Endodermal cell (in vitro differentiated cells): Measurements from ENCODE around the gene CRELD2. TPM values are rescaled to one million over a fixed set of nuclear protein-coding genes. Genes with fewer than 3 reads are reported as not detected.
A peak's percentile ranks its signal among the peaks of the same experiment; 100 is the strongest.

Experiments
- DNase-seq: peaks from one replicate; pipeline ENCODE4 v3.0.0-alpha.2; 2017
- H3K27ac ChIP-seq: 2 replicates; pipeline ENCODE4 v1.5.1; 2013; ENCODE audit warnings: mild to moderate bottlenecking, low read depth, low read length, moderate library complexity
- H3K27me3 ChIP-seq: 2 replicates; pipeline ENCODE4 v1.6.1; 2013; ENCODE audit warnings: mild to moderate bottlenecking, low read length, moderate library complexity; ENCODE audit not compliant: insufficient read depth, control insufficient read depth, poor library complexity, severe bottlenecking
- H3K36me3 ChIP-seq: 2 replicates; pipeline ENCODE4 v1.7.0; 2013; ENCODE audit warnings: mild to moderate bottlenecking, low read length, moderate library complexity; ENCODE audit not compliant: control insufficient read depth, insufficient read depth
- H3K4me1 ChIP-seq: one replicate; pipeline ENCODE4 v1.7.0; 2013; ENCODE audit warnings: low read length; ENCODE audit not compliant: control insufficient read depth, insufficient read depth
- H3K4me3 ChIP-seq: 2 replicates; pipeline ENCODE4 v1.5.1; 2013; ENCODE audit warnings: mild to moderate bottlenecking, low read length, moderate library complexity
- H3K9ac ChIP-seq: 2 replicates; pipeline ENCODE4 v1.6.1; 2013; ENCODE audit warnings: mild to moderate bottlenecking, low read length, moderate library complexity; ENCODE audit not compliant: poor library complexity, severe bottlenecking; ENCODE audit errors: extremely low read depth
- H3K9me3 ChIP-seq: 2 replicates; pipeline ENCODE4 v1.6.1; 2013; ENCODE audit warnings: mild to moderate bottlenecking, low read length, moderate library complexity; ENCODE audit not compliant: control insufficient read depth
- H3K27ac Mint-ChIP-seq: 2 replicates; pipeline ENCODE4 v1.8.0; 2020; ENCODE audit warnings: mixed read lengths
- H3K27me3 Mint-ChIP-seq: 2 replicates; pipeline ENCODE4 v1.8.0; 2021; ENCODE audit warnings: mild to moderate bottlenecking, mixed read lengths; ENCODE audit not compliant: insufficient read depth
- H3K36me3 Mint-ChIP-seq: 2 replicates; pipeline ENCODE4 v1.8.0; 2020; ENCODE audit warnings: low read depth, mixed read lengths
- H3K4me1 Mint-ChIP-seq: 2 replicates; pipeline ENCODE4 v1.8.0; 2020; ENCODE audit warnings: mixed read lengths
- H3K4me3 Mint-ChIP-seq: 2 replicates; pipeline ENCODE4 v1.8.0; 2020; ENCODE audit warnings: mild to moderate bottlenecking, moderate library complexity, mixed read lengths
- H3K9me3 Mint-ChIP-seq: 2 replicates; pipeline ENCODE4 v1.8.0; 2020; ENCODE audit warnings: mild to moderate bottlenecking, mixed read lengths
- WGBS, 2 experiments: methylation state at CpG; one replicate each; pipeline versions ENCODE4 v1.1.5 to v1.1.7; 2013; ENCODE audit warnings: missing lambda C conversion rate in 2 of 2, mixed read lengths in 1 of 2; ENCODE audit not compliant: insufficient coverage in 1 of 2, insufficient read length in 1 of 2; 5-methylcytosine and 5-hydroxymethylcytosine counted together
- total RNA-seq, 2 donors: library from RNA; stranded (reverse); fragmentation: NEBNext Ultra II Directional in 1 of 2; extraction: Animal tissue kit (Norgen Biotek cat#: 25700) in 1 of 2; gene quantifications; 2 replicates in 1 of 2; 3 replicates in 1 of 2; pipeline ENCODE4 v1.2.1, GENCODE V29; 2021
- TF ChIP-seq, protein P1 (sequence below): fragments of 200-600 bp; sonication (generic); conservative IDR thresholded peaks from 2 replicates; pipeline ENCODE4 v1.5.0; 2021; ENCODE audit warnings: antibody characterized with exemption, mild to moderate bottlenecking

Gene CRELD2
- total RNA-seq, 2 donors from 2014 or later = 39.8 to 62.9 TPM

DNA sequence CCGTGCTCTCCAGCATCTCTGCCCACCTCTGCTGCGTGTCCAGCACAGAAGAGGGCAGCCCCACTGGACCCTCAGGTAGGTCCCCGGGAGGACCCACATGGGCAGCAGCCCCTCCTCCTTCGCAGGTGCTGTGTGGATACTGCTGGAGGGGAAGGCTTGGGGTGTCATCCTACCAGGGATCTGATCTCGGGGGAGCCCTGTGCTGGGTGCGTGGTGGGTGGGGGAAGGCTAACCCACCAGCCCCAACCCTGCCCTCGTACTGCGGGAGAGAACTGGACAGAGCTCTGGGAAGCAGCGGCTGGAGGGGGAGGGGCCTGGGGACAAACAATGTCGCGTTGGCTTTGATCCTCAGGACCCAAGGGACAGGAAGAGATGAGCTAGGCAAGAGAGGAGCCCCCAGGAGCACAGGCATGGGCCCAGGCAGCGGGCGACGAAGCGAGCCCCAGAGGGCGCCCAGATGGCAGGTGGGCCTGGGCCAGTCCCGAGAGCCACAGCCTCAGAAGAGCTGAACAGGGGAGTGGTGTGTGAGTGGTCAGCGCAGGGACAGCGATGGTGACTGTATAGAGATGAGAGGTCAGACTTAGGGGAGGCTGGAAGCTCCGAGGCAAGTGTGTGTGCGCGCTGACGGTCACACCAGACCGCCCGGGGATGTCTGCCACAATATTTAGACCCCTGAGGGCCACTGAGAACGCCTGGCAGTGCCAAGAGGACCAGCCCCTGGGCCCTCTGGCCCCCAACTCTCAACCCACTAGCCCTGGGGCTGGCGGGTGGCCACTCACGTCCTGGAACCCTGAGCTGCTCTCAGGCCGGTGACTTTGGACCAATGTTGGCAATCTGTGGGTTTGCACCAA lies 40.7 kb downstream of the CRELD2 start:
- Histone ChIP-seq H3K27me3 (no peaks in the 10 kb centered on the region), H3K4me3 (peak overlapping the region; percentile 75), H3K27ac (no peak overlapping the region), H3K9ac (no peak overlapping the region), H3K36me3 (peaks cover 17% of the 10 kb centered on the region), H3K4me1 (peaks cover 9% of the 10 kb centered on the region), H3K9me3 (no peaks in the 10 kb centered on the region)
- Mint-ChIP-seq H3K4me3 (peak overlapping the region; percentile 83), H3K9me3 (no peaks in the 10 kb centered on the region), H3K4me1 (peaks cover 4% of the 10 kb centered on the region), H3K36me3 (peaks cover 9% of the 10 kb centered on the region), H3K27ac (peak overlapping the region; percentile 13), H3K27me3 (no peaks in the 10 kb centered on the region)
- peak; percentile 55 for DNase-seq
- TF ChIP-seq, protein P1, sequence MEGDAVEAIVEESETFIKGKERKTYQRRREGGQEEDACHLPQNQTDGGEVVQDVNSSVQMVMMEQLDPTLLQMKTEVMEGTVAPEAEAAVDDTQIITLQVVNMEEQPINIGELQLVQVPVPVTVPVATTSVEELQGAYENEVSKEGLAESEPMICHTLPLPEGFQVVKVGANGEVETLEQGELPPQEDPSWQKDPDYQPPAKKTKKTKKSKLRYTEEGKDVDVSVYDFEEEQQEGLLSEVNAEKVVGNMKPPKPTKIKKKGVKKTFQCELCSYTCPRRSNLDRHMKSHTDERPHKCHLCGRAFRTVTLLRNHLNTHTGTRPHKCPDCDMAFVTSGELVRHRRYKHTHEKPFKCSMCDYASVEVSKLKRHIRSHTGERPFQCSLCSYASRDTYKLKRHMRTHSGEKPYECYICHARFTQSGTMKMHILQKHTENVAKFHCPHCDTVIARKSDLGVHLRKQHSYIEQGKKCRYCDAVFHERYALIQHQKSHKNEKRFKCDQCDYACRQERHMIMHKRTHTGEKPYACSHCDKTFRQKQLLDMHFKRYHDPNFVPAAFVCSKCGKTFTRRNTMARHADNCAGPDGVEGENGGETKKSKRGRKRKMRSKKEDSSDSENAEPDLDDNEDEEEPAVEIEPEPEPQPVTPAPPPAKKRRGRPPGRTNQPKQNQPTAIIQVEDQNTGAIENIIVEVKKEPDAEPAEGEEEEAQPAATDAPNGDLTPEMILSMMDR = no peak
- WGBS, 2 experiments = 89 to 92% methylated on average over 15 to 29 of the region's 29 CpGs

DNA sequence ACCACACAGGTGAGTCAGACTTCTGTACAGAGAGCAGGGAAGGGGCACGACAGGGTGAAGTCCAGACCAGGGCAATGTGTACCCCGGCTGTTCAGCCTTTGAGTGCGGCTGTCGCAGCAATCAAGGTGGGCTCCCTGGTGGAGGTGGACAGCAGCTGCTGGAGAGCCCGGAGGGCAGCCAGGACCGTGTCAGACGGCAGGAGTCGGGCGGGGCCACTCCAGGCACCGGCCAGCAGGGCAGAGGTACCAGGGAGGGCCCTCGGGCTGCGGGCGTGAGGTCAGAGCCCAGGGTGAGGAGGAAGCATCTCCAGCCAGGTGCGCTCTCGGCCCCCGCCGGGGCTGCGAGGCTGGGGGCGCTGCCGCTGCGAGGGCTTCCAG lies 41.3 kb downstream of the CRELD2 start:
- peaks cover 9% of the 10 kb centered on the region for H3K36me3 Mint-ChIP-seq
- Histone ChIP-seq H3K4me1 (peaks cover 9% of the 10 kb centered on the region), H3K9ac (peak overlapping the region; percentile 11), H3K27me3 (no peaks in the 10 kb centered on the region), H3K9me3 (no peaks in the 10 kb centered on the region), H3K4me3 (peak overlapping the region; percentile 75), H3K27ac (no peak overlapping the region), H3K36me3 (peaks cover 18% of the 10 kb centered on the region)
- H3K4me1 Mint-ChIP-seq = peaks cover 4% of the 10 kb centered on the region
- WGBS, 2 experiments = 26 to 31% methylated on average over 5 to 21 of the region's 21 CpGs
- no peaks in the 10 kb centered on the region for H3K9me3 Mint-ChIP-seq
- H3K27ac Mint-ChIP-seq = no peak overlapping the region
- TF ChIP-seq, protein P1 = no peak
- peak overlapping the region; percentile 83 for H3K4me3 Mint-ChIP-seq
- no peaks in the 10 kb centered on the region for H3K27me3 Mint-ChIP-seq
- DNase-seq = no peak

DNA sequence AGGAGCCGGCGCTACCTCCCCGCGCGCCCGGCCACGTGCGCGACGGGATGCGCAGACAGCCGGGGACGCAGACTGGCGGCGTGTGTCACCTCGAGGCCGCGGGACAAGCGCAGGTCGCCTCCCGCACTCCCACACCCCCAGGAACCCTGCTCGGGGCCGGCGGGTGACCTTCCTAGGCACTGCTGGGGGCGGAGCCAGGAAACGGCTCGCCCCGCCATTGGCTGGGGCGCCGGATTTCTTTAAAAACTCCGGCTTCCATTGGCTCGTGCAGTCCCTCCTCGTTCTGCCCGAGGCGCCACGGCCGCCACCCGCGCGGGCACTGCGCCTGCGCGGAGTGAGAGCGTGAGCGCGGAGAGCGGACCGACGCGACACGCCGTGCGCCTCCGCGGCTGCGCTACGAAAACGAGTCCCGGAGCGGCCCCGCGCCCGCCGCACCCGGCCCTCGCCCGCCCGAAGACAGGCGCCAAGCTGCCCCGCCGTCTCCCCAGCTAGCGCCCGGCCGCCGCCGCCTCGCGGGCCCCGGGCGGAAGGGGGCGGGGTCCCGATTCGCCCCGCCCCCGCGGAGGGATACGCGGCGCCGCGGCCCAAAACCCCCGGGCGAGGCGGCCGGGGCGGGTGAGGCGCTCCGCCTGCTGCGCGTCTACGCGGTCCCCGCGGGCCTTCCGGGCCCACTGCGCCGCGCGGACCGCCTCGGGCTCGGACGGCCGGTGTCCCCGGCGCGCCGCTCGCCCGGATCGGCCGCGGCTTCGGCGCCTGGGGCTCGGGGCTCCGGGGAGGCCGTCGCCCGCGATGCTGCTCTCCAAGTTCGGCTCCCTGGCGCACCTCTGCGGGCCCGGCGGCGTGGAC lies 41.9 kb downstream of the CRELD2 start, which contains the start of gene PIM3:
Gene PIM3 (plus strand): TSS at position 614 of the 846 bp plus-strand sequence. CDS start 176 bp downstream, at position 790.
- Histone ChIP-seq H3K9ac (peak within 1 kb of the TSS; percentile 55), H3K4me1 (peaks cover 9% of the 10 kb centered on the region), H3K4me3 (peak within 1 kb of the TSS; percentile 81), H3K9me3 (no peaks in the 10 kb centered on the region), H3K27ac (peak within 1 kb of the TSS; percentile 86), H3K36me3 (peaks cover 18% of the 10 kb centered on the region), H3K27me3 (no peaks in the 10 kb centered on the region)
- TF ChIP-seq, protein P1 = no peak
- no peaks in the 10 kb centered on the region for H3K9me3 Mint-ChIP-seq
- DNase-seq = peak; percentile 96
- no peaks in the 10 kb centered on the region for H3K27me3 Mint-ChIP-seq
- WGBS, 2 experiments = 0% methylated on average over 26 to 137 of the region's 137 CpGs
- H3K27ac Mint-ChIP-seq = peak within 1 kb of the TSS; percentile 85
- H3K4me3 Mint-ChIP-seq = peak within 1 kb of the TSS; percentile 83
- peaks cover 4% of the 10 kb centered on the region for H3K4me1 Mint-ChIP-seq
- H3K36me3 Mint-ChIP-seq = peaks cover 9% of the 10 kb centered on the region
